GF-D8 (cell line): ENCODE results near the gene DCTN2.
"Not testable (repeated sequence)": the region's sequence is repeated elsewhere in the genome, so short reads cannot be mapped to it uniquely, and the experiment has no call there.

Source experiments
- DNase-seq: peaks from one replicate; lab custom pipeline; 2025; lab: John Stamatoyannopoulos, UW

The DCTN2 gene

GRCh38 chr12:57546438-57547287 is at the start of gene DCTN2:
Gene DCTN2, minus strand, starts transcription at chr12:57547192. Its CDS starts 129 bp downstream, at chr12:57547063.
- no peak for DNase-seq

GRCh38 chr12:57593187-57593586 is 46.2 kb upstream of the DCTN2 start:
- DNase-seq: no peak

GRCh38 chr12:57592551-57593165 is 45.7 kb upstream of the DCTN2 start:
- DNase-seq: no peak

GRCh38 chr12:57591782-57592325 is 44.9 kb upstream of the DCTN2 start:
- no peak for DNase-seq

- peak; percentile 29 for DNase-seq
These were observed 44.1 kb upstream of the DCTN2 start, which contains the start of gene PIP4K2C for GRCh38 chr12:57590864-57591781. Gene PIP4K2C, plus strand, starts transcription at chr12:57591192. Its CDS starts 98 bp downstream, at chr12:57591290.

GRCh38 chr12:57590479-57590863 is 43.5 kb upstream of the DCTN2 start:
- no peak for DNase-seq

GRCh38 chr12:57588951-57589610 is 42.1 kb upstream of the DCTN2 start:
- not testable (repeated sequence) for DNase-seq

- no peak for DNase-seq
These were observed 39.9 kb upstream of the DCTN2 start for GRCh38 chr12:57586832-57587429.

- no peak for DNase-seq
These were observed 39.1 kb upstream of the DCTN2 start for GRCh38 chr12:57586128-57586527.

- DNase-seq: no peak
These were observed 38.2 kb upstream of the DCTN2 start for GRCh38 chr12:57585156-57585555.

- no peak for DNase-seq
These were observed 37.7 kb upstream of the DCTN2 start for GRCh38 chr12:57584690-57585089.

- no peak for DNase-seq
These were observed 37.1 kb upstream of the DCTN2 start for GRCh38 chr12:57584050-57584449.

- peak; percentile 44 for DNase-seq
These were observed 36.2 kb upstream of the DCTN2 start for GRCh38 chr12:57583008-57583831.

GRCh38 chr12:57582440-57582839 is 35.4 kb upstream of the DCTN2 start:
- DNase-seq: no peak

- no peak for DNase-seq
These were observed 34.8 kb upstream of the DCTN2 start for GRCh38 chr12:57581802-57582201.

- DNase-seq: no peak
These were observed 33.4 kb upstream of the DCTN2 start for GRCh38 chr12:57580466-57580795.

GRCh38 chr12:57579677-57580465 is 32.9 kb upstream of the DCTN2 start:
- DNase-seq: no peak

GRCh38 chr12:57579011-57579410 is 32.0 kb upstream of the DCTN2 start:
- DNase-seq: no peak

GRCh38 chr12:57577981-57578758 is 31.2 kb upstream of the DCTN2 start:
- no peak for DNase-seq
